H9 (cell line): ENCODE data around the gene TENM4. TPM values are rescaled to one million over a fixed set of nuclear protein-coding genes. Genes with fewer than 3 reads are reported as not detected.

ENCODE experiments used
- DNase-seq: peaks from one replicate; pipeline ENCODE4 v3.0.0-alpha.2; 2017
- H2AFZ ChIP-seq: one replicate; pipeline ENCODE4 v1.6.1; 2013; ENCODE audit warnings: mild to moderate bottlenecking, low read length, control low read depth, moderate library complexity
- H2AK5ac ChIP-seq: 2 replicates; pipeline ENCODE4 v1.6.1; 2013; ENCODE audit warnings: low read length, control low read depth, mixed read lengths; ENCODE audit not compliant: insufficient read length
- H2BK120ac ChIP-seq: one replicate; pipeline ENCODE4 v1.6.1; 2013; ENCODE audit warnings: low read depth, mild to moderate bottlenecking, low read length, control low read depth, inconsistent platforms; ENCODE audit not compliant: poor library complexity, severe bottlenecking
- H2BK12ac ChIP-seq: 2 replicates; pipeline ENCODE4 v1.6.1; 2013; ENCODE audit warnings: low read length, control low read depth, mixed read lengths, low read depth; ENCODE audit not compliant: insufficient read length
- H2BK15ac ChIP-seq: 2 replicates; pipeline ENCODE4 v1.6.1; 2013; ENCODE audit warnings: low read depth, low read length, control low read depth
- H2BK20ac ChIP-seq: one replicate; pipeline ENCODE4 v1.6.1; 2013; ENCODE audit warnings: low read depth, mild to moderate bottlenecking, low read length, control low read depth, inconsistent platforms; ENCODE audit not compliant: poor library complexity, severe bottlenecking
- H2BK5ac ChIP-seq: 2 replicates; pipeline ENCODE4 v1.6.1; 2013; ENCODE audit warnings: low read length, control low read depth, mixed read lengths; ENCODE audit not compliant: insufficient read length
- H3K14ac ChIP-seq: 2 replicates; pipeline ENCODE4 v1.6.1; 2013; ENCODE audit warnings: low read length, control low read depth; ENCODE audit not compliant: insufficient read depth
- H3K18ac ChIP-seq: 2 replicates; pipeline ENCODE4 v1.6.1; 2013; ENCODE audit warnings: low read depth, mild to moderate bottlenecking, mixed read lengths, low read length, control low read depth; ENCODE audit not compliant: insufficient read length
- H3K23ac ChIP-seq: 2 replicates; pipeline ENCODE4 v1.6.1; 2013; ENCODE audit warnings: low read length, control low read depth, mixed read lengths, low read depth; ENCODE audit not compliant: insufficient read length
- H3K23me2 ChIP-seq: 2 replicates; pipeline ENCODE4 v1.6.1; 2013; ENCODE audit warnings: low read depth, mild to moderate bottlenecking, mixed read lengths, low read length, control low read depth; ENCODE audit not compliant: insufficient read length, poor library complexity, severe bottlenecking
- H3K27ac ChIP-seq: 2 replicates; pipeline ENCODE4 v1.5.1; 2013; ENCODE audit warnings: low read length, control low read depth, mixed read lengths, low read depth; ENCODE audit not compliant: insufficient read length
- H3K27me3 ChIP-seq: 2 replicates; pipeline ENCODE4 v1.6.1; 2013; ENCODE audit warnings: low read length, control low read depth, inconsistent platforms; ENCODE audit not compliant: insufficient read depth
- H3K4ac ChIP-seq: 2 replicates; pipeline ENCODE4 v1.6.1; 2013; ENCODE audit warnings: low read depth, mild to moderate bottlenecking, control low read depth, inconsistent platforms, low read length, moderate library complexity
- H3K4me1 ChIP-seq: 2 replicates; pipeline ENCODE4 v1.6.1; 2013; ENCODE audit warnings: low read length, control low read depth, inconsistent platforms; ENCODE audit not compliant: insufficient read depth
- H3K4me2 ChIP-seq: 2 replicates; pipeline ENCODE4 v1.6.1; 2013; ENCODE audit warnings: low read length, control low read depth, mixed read lengths; ENCODE audit not compliant: insufficient read length, insufficient read depth
- H3K56ac ChIP-seq: 2 replicates; pipeline ENCODE4 v1.6.1; 2013; ENCODE audit warnings: low read depth, mild to moderate bottlenecking, mixed read lengths, low read length, control low read depth; ENCODE audit not compliant: insufficient read length
- H3K79me1 ChIP-seq: 2 replicates; pipeline ENCODE4 v1.6.1; 2013; ENCODE audit warnings: low read depth, mild to moderate bottlenecking, moderate library complexity, low read length, control low read depth, inconsistent platforms; ENCODE audit not compliant: insufficient read depth, poor library complexity, severe bottlenecking
- H3K79me2 ChIP-seq: 2 replicates; pipeline ENCODE4 v1.6.1; 2013; ENCODE audit warnings: low read length, control low read depth, inconsistent platforms; ENCODE audit not compliant: insufficient read depth
- H3K9ac ChIP-seq: 2 replicates; pipeline ENCODE4 v1.6.1; 2013; ENCODE audit warnings: low read length, control low read depth, mixed read lengths; ENCODE audit not compliant: insufficient read length; ENCODE audit errors: extremely low read depth
- H3K9me3 ChIP-seq: one replicate; pipeline ENCODE4 v1.6.1; 2013; ENCODE audit warnings: low read depth, low read length, inconsistent platforms; ENCODE audit not compliant: control insufficient read depth
- H3T11ph ChIP-seq: one replicate; pipeline ENCODE4 v1.6.1; 2013; ENCODE audit warnings: mild to moderate bottlenecking, low read length, control low read depth, inconsistent platforms
- H4K20me1 ChIP-seq: one replicate; pipeline ENCODE4 v1.6.1; 2013; ENCODE audit not compliant: control insufficient read depth, insufficient read length, insufficient read depth
- H4K5ac ChIP-seq: 2 replicates; pipeline ENCODE4 v1.6.1; 2013; ENCODE audit warnings: low read depth, mild to moderate bottlenecking, mixed read lengths, low read length, control low read depth; ENCODE audit not compliant: insufficient read length
- H4K8ac ChIP-seq: replicated peaks from 2 replicates; pipeline ENCODE4 v1.6.1; 2013; ENCODE audit warnings: low read length, control low read depth, mixed read lengths, low read depth; ENCODE audit not compliant: insufficient read length
- H4K91ac ChIP-seq: 2 replicates; pipeline ENCODE4 v1.6.1; 2013; ENCODE audit warnings: low read depth, mild to moderate bottlenecking, moderate library complexity, mixed read lengths, low read length, control low read depth; ENCODE audit not compliant: insufficient read length
- H3K27ac Mint-ChIP-seq, 3 experiments: 2 replicates in 2 of 3; 3 replicates in 1 of 3; pipeline ENCODE4 v1.8.0; 2020 to 2021; ENCODE audit warnings: mixed read lengths in 3 of 3, mild to moderate bottlenecking in 1 of 3, moderate library complexity in 1 of 3
- H3K27me3 Mint-ChIP-seq: 2 replicates; pipeline ENCODE4 v1.8.0; 2021; ENCODE audit warnings: low read depth, mild to moderate bottlenecking, moderate library complexity, mixed read lengths
- H3K36me3 Mint-ChIP-seq, 3 experiments: 2 replicates in 2 of 3; 3 replicates in 1 of 3; pipeline ENCODE4 v1.8.0; 2020 to 2021; ENCODE audit warnings: low read depth in 3 of 3, mixed read lengths in 3 of 3; ENCODE audit not compliant: insufficient read depth in 1 of 3
- H3K4me1 Mint-ChIP-seq, 2 experiments: 2 replicates each; pipeline ENCODE4 v1.8.0; 2020; ENCODE audit warnings: mixed read lengths in 2 of 2
- H3K4me3 Mint-ChIP-seq, 2 experiments: 2 replicates in 1 of 2; 3 replicates in 1 of 2; pipeline ENCODE4 v1.8.0; 2020 to 2021; ENCODE audit warnings: mild to moderate bottlenecking in 2 of 2, mixed read lengths in 2 of 2, moderate library complexity in 1 of 2
- H3K9me3 Mint-ChIP-seq, 2 experiments: 2 replicates in 1 of 2; 3 replicates in 1 of 2; pipeline ENCODE4 v1.8.0; 2020; ENCODE audit warnings: mild to moderate bottlenecking in 2 of 2, mixed read lengths in 2 of 2, moderate library complexity in 1 of 2
- CTCF ChIP-seq: fragments of 200-600 bp; sonication (generic); conservative IDR thresholded peaks from 3 replicates; pipeline ENCODE4 v1.8.0; 2021; ENCODE audit warnings: antibody characterized with exemption, mild to moderate bottlenecking
- WGBS: extraction: QIAGEN DNeasy Blood & Tissue Kit; methylation state at CpG from one replicate; pipeline ENCODE4 v1.1.7; 2013; ENCODE audit warnings: missing lambda C conversion rate, low lambda C conversion rate, mixed read lengths; ENCODE audit not compliant: insufficient read length; ENCODE audit errors: extremely low coverage; 5-methylcytosine and 5-hydroxymethylcytosine counted together
- total RNA-seq: library from RNA; stranded (reverse); gene quantifications from 2 replicates; pipeline ENCODE4 v1.2.1, GENCODE V29; 2021

TENM4 gene
- total RNA-seq, 1 experiment from 2014 or later = 4.6 TPM

- Histone ChIP-seq H2BK5ac (no peak overlapping the region), H3K27me3 (no peaks in the 10 kb centered on the region; the same call in 1 of the 2 replicates), H4K20me1 (no peaks in the 10 kb centered on the region), H4K91ac (no peak overlapping the region), H4K5ac (no peak overlapping the region), H2BK20ac (no peak overlapping the region), H3K4ac (no peak overlapping the region), H3K14ac (no peak overlapping the region), H3K27ac (no peak overlapping the region), H2BK12ac (no peak overlapping the region), H3K4me2 (no peak overlapping the region), H3K79me1 (no peaks in the 10 kb centered on the region), H2BK15ac (no peak overlapping the region), H3K23ac (no peak overlapping the region), H3K56ac (no peak overlapping the region), H2AFZ (no peak overlapping the region), H3K79me2 (no peaks in the 10 kb centered on the region; the same call in 1 of the 2 replicates), H4K8ac (no peak overlapping the region), H2BK120ac (no peak overlapping the region), H3K9ac (no peak overlapping the region), H3K23me2 (no peaks in the 10 kb centered on the region), H3K4me1 (0 out of 2 replicates have a peak, but pooled peaks cover 2% of the 10 kb centered on the region), H3K18ac (no peak overlapping the region), H3T11ph (no peak overlapping the region), H3K9me3 (no peaks in the 10 kb centered on the region), H2AK5ac (no peak overlapping the region)
- Mint-ChIP-seq H3K27me3 (peaks cover 4% of the 10 kb centered on the region), H3K27ac (no peak overlapping the region), H3K9me3 (no peaks in the 10 kb centered on the region; a peak in 1 of 5 replicates), H3K4me1 (peaks cover 8 to 10% of the 10 kb centered on the region in 2 experiments), H3K36me3 (peaks cover 0 to 5% (median 5%) of the 10 kb centered on the region in 3 experiments; a peak in 3 of 7 replicates), H3K4me3 (no peak overlapping the region)
- no peak for DNase-seq
- no CpG with 5 or more reads among the region's 3 CpGs for WGBS
- TF ChIP-seq CTCF = no peak
Observed at GRCh38 chr11:78886616-78887015, 554.2 kb downstream of the TENM4 start.
